NCI-H1417 treated with DMSO at 0.1 percent for 48 hours (cell line): ENCODE data around the gene SNRPA.
"Not testable (repeated sequence)": the region's sequence is repeated elsewhere in the genome, so short reads cannot be mapped to it uniquely, and the experiment has no call there.

Experiments
- DNase-seq: peaks from one replicate; lab custom pipeline; 2025; lab: John Stamatoyannopoulos, UW

The SNRPA gene

DNA sequence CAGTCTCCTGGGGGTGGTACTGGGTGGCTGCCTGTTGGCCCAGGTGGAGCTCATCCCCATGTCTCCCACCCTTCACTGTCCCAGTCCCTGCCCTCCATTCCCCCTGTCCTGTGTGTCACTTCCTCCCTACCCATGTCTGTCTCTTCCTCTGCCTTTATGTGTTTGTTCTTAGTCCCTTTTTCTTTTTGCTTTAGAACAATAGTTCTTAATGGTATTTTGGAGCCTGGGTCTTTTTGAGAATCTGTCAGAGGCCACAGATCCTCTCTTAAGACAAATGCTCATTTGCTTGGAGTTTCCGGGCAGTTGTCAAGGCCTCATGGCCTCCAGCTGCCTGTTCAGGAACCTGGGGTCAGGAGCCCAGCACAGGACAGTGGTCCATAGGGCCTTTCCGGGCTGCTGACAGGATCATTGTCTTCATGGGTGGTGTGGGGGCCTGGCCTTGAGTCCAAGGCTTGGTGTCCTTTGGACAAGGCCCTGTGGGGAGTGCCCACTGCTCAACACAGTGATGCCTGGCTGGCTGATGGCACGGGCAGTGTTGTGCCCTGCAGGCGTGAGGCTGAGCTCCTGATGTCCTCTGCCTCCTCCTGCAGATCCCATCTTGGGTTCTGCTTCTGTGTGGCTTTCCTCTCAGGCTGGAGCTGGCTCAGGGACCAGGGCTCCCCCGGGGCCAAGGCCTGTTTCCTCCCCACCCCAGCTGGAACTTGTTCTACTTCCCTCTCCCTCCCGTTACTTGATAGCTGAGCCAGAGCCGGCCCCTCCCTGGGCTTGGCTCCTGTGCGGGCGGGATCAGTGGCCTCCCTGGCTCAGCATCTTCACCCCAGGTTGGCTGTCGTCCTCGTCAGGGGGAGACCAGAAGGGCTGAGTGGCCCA is 51.5 kb downstream of the SNRPA start:
- DNase-seq: no peak

DNA sequence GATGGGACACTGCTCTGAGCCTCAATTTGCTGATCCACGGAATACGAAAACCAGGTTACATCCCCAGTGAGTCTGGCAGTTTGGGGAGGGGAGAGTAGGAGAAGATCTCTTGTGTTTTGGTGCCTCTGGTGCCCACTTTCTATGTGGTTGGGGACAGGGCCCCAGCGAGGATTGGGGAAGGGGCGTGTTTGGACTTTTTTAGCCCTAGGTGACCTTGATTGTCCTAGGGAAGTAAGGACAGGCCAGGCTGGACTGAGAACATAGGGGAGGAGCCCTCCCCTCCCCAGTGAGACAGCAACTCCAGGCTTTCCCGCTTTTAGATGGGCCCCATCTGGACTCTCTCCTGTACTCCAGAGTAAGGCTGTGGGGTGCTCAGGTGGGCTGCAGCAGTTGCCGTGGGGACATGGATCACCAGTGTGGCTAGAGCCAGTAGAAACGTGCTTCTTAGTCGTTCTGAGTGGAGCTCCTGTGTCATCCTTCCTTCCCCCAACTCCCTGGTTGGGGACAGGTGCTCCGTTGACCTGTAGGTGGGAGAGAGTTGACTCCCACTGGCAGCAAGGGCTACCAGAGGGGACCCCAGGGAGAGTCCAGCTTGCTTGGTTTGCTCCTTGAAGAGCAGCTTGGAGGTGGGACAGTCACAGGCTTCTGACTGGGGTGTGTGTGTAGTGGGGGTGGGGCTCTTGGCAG is 52.3 kb downstream of the SNRPA start:
- DNase-seq: no peak

DNA sequence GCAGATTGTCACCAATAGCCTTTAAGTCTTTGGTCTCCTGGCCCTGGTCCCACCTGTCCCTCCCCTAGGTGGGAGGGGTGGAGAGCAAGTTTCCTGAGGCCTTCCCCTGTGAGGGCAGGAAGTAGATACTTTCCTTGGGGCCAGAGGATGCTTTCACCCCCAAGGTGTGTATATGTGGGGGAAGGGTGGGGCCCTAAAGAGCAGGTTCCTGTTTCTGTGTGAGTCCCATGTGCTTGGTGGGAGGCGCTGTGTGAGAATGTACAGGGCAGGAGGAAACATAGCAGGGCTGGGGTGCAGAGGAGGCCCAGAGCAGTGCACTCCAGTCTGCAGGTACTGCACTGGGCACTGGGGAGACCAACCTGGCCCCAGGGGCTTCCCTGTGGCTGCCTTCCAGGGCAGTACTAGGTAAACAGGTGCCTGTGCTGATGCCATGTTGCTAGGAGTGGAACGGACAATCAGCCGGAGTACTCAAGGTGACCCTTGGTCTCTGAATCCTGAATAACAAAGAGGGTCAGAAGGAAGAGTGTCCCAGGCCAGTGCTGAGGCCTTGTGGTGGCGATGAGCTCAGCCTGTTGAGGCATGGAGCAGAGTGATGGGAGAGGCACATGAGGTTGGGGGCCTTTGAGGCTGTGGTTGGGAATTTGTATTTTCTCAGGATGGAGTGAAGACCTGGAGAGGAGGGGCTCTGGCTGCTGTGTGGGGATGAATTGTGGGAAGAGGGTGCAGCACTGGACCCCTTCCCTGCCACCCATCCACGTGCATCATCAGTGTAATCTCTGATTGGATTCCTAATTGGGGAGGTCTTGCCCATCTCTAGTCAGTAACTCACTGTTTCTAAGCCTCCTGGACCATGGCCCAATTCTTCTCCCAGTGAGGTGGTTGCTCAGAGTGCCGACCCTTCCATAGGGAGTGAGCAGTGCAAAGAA is 53.1 kb downstream of the SNRPA start:
- no peak for DNase-seq

DNA sequence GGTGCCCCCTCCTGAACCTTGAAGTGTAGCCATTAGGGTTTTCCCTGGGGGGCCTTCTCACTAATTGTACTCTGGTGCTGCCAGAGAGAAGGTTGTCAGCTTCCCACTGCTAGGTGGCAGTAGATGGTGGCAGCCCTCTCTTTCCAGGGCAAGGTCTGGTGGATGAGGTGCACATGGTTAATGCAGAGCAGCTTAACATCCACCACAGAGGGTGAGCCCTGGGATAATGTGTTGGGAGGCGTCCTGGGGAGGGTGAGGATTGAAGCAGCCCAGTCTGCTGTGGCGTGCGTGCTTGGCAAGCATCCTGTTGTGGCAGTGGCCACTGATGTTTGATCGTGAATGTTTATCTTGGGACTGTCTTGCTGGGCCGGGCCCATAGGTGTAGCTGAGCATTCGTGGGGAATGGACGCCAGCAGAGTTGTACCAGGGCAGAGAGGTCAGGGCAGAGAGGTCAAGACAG is 53.8 kb downstream of the SNRPA start:
- no peak for DNase-seq

- DNase-seq: no peak
These were observed 54.4 kb downstream of the SNRPA start for GRCh38 chr19:40805258-40805868.

GRCh38 chr19:40806423-40807146 is 55.6 kb downstream of the SNRPA start:
- DNase-seq: peak; percentile 46

DNA sequence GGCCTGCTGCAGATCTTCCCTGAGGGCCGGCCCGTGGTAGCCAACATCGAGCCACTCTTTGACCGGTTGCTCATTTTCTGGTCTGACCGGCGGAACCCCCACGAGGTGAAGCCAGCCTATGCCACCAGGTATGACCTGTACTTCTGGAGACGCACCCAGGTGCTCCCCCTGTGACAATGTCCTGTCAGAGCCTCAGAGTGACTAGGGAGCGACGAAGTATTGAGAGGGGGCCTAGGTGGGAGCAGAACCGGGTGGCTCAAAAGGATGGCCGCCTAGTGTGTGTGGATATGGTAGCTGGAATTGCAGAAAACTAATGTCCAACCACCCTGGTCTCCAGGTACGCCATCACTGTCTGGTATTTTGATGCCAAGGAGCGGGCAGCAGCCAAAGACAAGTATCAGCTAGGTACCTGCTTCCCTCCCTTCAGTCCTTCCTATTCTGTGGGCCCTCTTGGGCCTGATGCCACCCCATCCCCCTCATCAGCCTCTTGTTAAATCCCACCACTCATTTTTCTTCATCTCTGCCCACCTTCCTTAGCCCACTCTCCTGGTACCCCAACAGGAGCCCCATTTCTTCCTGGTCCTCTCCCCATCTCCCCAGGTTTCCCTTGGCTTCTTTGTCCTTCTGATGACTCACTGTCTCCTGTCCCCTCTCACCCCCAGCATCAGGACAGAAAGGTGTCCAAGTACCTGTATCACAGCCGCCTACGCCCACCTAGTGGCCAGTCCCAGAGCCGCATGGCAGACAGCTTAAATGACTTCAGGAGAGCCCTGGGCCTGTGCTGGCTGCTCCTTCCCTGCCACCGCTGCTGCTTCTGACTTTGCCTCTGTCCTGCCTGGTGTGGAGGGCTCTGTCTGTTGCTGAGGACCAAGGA is 56.4 kb downstream of the SNRPA start:
- no peak for DNase-seq

DNA sequence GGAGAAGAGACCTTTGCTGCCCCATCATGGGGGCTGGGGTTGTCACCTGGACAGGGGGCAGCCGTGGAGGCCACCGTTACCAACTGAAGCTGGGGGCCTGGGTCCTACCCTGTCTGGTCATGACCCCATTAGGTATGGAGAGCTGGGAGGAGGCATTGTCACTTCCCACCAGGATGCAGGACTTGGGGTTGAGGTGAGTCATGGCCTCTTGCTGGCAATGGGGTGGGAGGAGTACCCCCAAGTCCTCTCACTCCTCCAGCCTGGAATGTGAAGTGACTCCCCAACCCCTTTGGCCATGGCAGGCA is 57.0 kb downstream of the SNRPA start:
- no peak for DNase-seq

DNA sequence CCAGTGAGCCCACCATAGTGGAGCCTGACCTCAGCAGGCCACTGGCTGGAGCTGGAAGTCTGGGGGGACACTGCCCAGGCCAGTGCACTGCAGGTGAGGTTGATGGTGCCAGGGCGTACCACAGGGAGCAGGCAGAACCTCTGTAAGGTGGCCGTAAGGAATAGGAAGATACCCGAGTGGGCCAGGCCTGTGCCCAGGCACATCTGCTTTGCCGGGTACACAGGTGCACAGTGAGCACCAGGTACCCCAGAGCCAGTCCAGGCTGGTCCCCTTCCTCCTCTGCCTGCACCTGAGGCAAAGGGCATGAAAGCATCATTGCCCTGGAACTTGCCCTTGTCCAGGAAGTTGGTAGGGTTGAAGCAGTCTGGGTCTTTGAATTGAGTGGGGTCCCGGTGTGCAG is 57.5 kb downstream of the SNRPA start:
- no peak for DNase-seq

DNA sequence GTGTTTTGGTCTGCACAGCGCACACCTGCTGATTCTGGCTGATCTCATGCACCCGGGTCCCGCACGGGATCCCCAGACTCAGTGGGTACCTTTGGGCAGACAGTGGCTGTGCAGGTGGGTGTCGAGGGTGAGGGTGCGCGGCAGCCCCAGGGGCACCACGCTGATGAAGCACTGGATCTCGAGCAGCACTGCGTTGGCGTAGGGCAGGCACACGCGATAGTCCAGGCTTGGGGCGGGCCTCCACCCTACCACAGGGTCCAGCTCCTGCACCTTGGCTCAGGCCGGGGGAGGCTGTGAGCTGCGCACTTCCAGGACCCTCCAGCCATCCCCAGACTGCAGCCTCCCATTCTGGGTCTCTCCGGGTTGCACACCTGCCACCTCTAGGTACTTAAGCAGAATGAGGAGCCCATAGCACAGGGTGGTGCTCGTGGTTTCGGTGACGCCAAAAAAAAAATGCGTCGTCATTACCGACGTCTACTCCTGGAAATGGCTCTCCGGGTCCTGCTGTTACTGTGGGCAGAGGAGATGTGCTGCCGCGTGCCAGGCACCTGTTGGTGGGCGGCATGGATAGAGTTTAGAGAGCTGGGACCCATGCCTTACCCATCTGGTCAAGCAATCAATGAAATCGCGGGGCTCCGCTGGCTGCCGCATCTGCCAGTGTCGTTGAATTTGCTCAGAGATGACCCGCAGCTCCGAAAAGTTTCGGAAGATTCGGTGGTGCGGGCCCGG is 58.5 kb downstream of the SNRPA start:
- no peak for DNase-seq

DNA sequence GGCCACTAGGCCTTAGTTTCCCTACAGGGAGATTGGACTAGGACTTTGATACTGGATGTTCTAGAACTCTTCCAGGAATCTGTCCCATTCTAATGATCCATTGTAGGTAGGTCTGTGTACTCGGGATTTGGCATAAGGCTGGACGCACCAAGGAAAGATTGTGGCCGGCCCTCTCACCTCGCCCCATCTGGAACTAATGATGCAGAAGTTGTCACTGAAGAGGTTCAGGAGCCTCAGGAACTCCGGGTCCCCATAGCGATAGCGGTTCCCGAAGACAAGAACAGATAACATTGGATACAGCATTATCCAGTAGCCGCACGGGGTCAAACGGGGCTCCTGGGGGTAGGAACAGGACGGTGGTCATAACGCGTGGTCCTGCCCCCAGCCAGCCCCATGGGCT is 59.2 kb downstream of the SNRPA start:
- no peak for DNase-seq

DNA sequence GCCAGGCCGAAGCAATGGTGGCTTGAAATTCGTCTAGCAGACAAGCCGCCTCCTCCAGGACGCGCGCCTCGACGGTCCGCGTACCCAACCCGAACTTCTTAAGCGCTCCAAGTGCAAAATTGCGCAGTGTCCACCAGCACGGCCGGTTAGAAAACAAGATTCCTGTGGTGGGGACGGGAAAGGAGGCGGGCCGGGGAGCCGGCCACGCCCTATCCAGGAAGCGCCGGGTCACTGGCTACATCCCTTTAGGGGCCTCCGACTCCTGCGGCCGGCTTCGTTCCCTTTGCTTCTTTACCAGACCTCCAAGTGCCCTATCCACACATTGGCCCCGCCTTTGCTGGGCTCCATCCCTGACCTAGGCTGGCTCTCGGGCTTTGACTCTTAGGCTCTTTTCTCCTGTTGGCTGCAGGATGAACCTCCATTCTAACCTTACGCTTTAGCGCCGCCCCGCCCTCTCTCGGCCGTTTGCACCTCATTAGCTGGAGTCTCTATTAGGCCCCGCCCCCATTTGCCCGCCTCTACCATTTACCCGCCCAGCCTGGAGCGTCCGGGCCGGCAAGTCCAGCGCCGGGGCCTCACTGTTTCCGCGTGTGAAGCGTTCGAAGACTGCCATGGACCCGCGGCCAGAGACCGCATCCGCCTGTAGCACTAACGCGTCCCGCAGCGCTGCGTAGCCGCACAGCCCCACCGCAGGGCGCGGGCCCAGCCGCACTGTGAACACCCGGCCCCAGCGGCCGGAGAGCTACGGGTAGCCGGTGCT is 59.8 kb downstream of the SNRPA start:
- DNase-seq: not testable (repeated sequence)

DNA sequence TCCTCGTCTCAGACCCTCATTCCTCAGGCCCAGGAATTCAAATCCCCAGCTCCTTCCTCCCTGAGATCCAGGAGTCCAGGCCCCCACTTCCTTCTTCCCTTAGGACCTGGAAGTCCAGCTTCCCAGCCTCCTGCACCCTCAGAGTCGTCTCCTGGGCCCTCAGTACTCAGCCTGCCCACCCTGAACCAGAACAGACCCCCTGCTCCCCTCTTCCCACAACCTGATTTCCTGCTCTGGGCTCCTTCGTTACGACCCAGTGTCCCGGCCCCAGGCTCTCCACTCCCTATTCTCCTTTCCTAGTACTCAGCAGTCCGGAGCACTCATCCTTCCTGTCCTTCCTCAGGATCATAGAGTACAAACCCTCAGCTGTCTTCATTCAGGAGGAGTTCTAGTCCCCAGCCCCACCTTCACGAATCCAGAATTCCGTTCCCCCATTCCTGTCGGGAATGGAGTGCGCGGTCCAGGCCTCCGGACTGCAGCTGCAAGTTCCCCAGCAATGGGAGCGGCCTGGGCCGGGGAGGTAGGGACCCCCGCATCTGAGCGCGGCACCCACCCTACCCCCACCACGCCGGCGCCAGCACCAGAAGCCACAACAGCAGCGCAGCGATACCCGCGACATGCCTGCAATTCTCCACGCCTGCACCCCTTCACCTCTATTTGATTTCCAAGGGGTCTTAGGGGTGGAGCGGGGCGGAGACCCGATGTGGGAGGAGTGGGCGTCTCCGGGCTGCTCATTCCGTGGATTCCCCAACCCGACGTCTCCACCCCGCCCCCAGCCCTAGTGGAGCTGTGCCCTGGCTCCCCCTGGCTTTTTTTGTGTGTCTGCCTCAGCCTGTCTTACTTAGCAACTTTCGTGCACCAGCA is 60.7 kb downstream of the SNRPA start:
- no peak for DNase-seq

GRCh38 chr19:40812571-40812970 is 61.6 kb downstream of the SNRPA start:
- not testable (repeated sequence) for DNase-seq

DNA sequence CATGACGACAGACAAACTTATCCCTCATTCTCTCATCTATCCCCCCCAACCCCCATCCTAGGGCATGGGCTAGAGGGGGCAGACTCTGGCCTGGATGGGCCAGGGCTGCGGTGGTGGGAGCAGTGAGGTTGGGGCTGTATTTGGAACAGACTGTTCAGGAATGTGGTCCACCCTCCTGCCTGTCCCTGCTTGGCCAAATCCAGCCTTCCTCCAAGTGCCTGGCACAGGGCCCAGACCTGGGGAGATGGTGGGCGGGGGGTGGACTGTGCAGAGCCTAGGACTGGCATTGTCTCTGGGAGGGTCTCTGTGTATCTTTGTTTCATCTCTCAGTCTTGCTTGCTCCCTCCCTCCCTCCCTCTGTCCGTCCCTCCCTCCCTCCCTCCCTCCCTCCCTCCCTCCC is 62.2 kb downstream of the SNRPA start:
- DNase-seq: no peak
